Mesenteric fat pad (tissue), 1 donor: ENCODE measurements around the gene TRAF3. TPM values are rescaled to one million over a fixed set of nuclear protein-coding genes. Genes with fewer than 3 reads are reported as not detected.

Source experiments
- DNase-seq: peaks from one replicate; pipeline ENCODE4 v3.0.0-alpha.2; 2020; ENCODE audit warnings: low spot score
- total RNA-seq: library from RNA; stranded (reverse); fragmentation: NEBNext Ultra II Directional; extraction: Animal tissue kit (Norgen Biotek cat#: 25700); gene quantifications from one replicate; pipeline ENCODE4 v1.2.1, GENCODE V29; 2021
- donor health status: DM: yes; HTN: yes; CAD: no.

Gene TRAF3
- total RNA-seq, 1 donor from 2014 or later: 33.3 TPM

DNA sequence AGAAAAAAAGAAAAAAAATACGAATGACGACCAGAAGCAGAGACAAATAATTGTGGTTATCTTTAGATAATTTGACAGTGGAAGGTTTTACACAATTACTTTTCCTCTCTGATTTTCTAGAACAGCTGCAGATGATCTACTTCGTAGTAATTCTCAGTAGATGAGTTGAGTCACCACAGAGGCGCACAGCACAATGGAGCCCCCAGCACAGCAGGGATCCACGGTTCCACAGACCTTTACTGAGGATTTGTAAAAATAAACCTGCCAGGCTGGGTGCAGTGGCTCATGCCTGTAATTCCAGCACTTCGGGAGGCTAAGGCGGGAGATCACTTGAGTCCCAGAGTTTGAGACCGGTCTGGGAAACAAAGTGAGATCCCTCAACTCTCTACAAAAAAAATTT, 174.6 kb downstream of the TRAF3 start:
- DNase-seq: no peak

DNA sequence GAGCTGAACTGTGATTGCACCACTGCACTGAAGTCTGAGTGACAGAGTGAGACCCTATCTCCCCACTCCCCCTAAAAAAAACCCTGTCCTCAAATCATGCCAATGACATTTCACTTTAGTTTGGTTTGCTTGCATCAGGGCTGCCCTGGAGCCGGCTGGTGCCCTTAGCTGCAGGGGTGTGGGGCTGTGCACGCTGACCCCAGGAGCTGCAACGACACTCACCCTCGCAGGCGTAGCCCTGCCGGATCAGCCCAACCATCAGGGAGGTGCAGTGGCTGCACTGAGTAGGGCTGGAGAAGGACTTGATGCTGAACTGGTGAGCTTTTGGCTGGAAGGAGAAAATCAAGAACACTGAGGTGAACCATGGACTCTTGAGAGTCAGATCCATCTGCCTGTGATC, 175.0 kb downstream of the TRAF3 start:
- no peak for DNase-seq

DNA sequence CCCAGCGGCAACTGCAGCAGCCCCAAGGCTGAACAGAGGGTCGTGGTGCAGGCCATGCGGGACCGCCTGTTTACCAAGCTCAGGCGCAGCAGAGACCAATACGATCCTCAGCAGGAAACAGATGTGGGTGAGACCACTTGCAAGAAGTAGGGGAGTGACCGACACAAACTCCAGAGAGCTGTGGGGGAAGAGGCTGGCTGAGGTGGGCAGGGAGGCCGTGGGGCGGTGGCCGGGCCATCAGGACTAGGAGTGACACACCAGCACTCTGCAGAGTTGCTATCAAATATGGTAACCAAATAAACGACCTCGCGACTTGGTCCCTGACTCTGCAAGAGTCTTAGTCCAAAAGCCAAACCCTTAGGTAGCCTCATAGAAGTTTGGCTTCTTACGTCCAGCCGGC, 175.9 kb downstream of the TRAF3 start:
- DNase-seq: no peak

DNA sequence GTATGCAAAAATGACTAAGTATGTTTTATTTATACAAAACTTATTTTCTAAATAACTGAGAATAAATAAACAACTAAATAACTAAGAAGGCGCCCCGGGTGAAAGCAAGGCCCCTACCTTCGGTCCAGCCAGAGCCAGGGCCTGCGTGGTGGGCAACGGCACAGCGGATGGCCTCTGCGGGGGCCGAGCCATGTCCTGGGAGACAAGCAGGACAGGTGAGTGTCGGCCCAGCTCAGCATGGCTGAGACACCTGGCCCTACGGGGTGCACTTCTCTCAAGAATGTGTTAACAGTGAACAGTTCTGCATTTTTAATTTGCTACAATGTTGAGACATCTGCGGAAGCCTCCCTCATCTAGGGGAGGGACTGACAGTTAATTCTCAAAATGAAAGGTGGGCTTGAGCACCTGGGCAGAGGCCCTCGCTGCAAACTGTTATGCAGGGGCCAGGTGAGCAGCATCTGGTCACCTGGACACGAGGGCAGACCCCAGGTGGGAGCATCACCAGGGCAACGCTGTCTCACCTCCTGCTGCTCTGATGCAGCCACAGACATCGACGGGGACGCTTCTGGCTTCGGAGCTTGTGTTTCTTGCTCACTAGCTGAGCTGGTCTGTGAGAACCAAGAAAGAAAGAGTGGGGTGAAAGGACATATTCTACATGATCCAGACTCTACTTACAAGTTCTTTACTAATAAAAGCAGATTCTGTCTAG, 177.0 kb downstream of the TRAF3 start:
- no peak for DNase-seq

DNA sequence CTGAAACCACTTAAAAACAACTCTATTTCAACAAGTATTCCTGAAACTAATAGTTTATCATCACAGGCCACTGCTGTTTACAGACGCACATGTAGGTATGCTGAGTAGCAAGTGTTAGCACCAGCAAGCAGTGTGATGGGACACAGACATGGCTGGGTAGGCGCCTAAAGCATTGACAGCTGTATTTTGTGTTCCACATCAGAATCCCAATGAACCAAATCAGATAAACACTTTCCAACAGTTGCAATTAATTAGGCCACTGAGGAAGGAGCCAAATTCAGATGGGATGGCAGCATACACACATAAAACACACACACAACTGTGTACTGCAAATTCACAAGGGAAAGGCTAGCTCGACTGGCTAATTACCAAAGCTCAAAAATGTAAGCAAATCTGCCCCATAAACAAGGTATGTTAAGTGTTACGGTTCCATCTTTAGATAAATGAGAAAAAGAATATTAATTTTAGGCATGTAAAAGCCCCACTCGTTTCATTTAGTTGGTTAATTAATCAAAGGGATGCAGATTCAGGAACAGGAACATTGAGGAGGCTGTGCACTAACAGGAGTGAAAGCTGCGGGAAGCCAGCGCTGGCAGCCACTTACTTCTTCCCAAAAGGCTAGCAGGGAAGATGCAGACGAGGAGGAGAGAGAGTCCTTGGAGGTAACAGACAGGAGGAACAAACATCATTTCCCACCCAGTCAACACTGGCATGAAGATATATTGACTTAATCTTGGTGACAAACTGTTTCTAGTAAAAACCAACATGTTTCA, 178.6 kb downstream of the TRAF3 start:
- DNase-seq: no peak

DNA sequence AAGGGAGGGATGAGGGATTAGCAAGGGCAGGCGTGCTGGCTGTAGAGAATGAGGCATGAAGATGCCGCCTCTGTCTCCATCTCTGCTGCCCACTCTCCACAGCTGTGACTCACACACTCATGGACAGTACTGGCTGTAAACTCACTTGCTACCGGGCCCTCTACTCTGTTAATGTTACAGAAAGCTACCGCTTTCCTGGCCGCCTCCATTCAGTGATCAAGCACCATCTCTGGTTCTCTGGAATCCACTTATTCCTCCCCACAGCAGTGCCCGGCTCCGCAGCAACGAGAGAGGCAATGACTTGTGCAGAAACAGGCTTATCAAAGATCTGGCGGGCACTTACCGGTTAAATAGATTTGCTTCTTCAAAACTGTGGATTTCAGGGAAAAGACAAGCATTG, 180.0 kb downstream of the TRAF3 start:
- DNase-seq: no peak

DNA sequence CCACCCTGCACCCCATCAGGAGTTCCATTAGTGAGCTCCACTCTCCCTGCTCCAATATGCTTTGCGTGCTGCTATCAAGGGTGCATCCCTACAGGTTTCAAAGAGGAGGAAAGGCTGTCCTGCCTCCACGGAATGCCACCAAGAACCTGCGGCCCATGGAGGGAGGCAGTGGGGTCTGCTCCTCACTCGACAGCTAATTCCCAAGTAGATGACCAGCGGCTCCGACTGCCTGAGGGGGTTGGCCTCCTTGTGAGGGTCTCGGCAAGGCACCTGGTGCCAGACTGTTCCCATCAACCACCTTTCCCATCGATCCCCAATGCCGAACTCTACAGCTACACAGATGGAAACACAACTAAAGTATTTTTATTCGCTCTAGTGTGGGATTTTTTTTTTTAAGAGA, 181.2 kb downstream of the TRAF3 start:
- DNase-seq: no peak

Other genes starting within 250 kb of the TRAF3 start
- gene RCOR1, start 184.8 kb upstream of the TRAF3 start, total RNA-seq: 21.9 TPM
- 1.8 TPM for gene AMN, start 145.2 kb downstream of the TRAF3 start, total RNA-seq